C1 segment of cervical spinal cord (tissue), 14 donors: ENCODE results near the gene EML3.
"Not testable (repeated sequence)": the region's sequence is repeated elsewhere in the genome, so short reads cannot be mapped to it uniquely, and the experiment has no call there.

Experiments
- DNase-seq, 14 donors: peaks; one replicate each; lab custom pipeline; 2025; lab: John Stamatoyannopoulos, UW

EML3 gene

DNA sequence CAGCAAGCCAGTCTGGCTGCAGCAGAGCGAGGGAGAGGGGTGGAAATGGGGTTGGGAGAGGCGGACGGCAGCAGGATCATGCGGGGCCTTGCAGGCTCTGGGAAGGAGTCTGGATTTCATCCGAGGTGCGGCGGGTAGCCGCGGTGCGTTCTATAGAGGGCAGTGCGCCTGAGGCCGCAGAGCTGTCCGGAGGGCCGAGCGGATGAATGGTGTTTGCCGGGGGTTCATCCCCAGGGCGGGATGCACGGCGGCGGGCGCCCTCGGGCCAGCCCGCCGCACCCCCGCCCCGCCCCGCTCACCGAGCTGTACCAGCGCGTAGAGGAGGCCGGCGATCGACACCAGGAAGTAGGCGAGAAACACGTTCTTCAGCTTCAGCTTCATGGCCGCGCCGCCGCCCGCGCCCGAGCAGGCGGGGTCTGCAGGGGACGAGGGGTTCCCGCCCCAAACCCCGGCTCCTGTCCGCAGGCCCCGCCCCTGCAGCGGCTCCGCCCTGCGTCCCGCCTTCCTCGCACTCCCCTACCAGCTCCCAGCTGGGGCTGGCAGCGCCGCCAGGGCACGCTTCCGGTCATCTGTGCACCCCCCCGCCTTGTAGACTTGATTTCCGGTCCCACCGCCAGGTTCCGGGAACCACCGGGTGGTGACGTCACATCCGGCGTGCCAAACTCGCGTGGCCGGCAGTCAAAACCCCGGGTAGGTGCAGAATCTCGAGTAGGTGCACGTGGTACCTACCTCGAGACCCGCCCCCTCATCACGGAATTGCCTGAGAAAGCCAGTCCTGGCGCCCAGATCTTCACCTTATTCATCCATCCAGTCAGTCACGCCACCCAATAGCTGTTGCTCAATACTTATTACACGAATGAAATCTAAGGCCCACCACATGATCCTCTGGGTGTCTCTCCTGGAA is 9.2 kb upstream of the EML3 start, which contains the start of gene B3GAT3:
Gene B3GAT3 (minus strand): TSS at position 420 of the 904 bp plus-strand sequence. CDS start 39 bp downstream, at position 381.
- DNase-seq, result peak; percentile 84 to 99 (median 96)

DNA sequence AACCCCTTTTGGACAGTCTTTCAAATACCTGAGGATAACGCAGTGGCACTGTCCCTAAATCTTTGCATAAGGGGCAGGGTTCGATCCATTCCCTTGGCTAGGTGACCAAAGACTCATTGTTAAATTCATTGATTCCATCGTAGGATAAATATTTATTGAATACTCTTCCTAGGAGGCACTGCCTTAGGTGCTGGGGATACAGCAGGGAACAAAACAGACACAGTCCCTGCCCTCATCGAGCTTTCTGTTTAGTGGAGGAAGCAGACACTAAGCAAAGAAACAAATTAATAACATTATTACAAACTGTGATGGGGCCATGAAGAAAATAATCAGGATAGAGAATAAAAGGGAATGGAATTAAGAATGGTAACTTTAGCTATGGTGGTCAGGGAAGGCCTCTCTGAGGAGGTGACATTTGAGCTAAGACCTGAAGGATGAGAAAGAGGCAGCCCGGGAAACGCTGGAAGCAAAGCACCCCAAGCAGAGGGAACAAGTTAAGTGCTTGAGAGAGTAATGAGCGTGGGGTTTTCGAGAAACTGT is 8.5 kb upstream of the EML3 start:
- no peak for DNase-seq

DNA sequence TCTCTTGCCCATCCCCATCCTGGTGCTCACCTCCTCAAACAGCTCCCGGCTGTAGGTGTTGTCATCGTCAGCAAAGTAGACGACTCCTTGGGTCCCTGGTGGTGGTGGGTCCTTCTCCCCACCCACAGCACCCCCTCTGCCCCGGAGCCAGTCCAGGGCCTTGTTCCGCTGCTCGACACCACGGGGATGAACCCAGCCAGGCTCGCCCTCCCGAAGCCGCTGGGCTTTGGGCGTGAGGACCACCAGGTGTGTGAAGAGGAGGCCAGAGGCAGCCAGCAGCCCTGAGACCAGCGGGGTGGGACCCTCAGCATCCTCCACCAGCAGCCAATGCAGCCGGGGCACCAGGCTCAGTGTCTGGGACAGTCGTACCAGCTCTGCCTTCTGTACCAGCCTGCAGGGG is 4.4 kb upstream of the EML3 start:
- DNase-seq, result not testable (repeated sequence)

DNA sequence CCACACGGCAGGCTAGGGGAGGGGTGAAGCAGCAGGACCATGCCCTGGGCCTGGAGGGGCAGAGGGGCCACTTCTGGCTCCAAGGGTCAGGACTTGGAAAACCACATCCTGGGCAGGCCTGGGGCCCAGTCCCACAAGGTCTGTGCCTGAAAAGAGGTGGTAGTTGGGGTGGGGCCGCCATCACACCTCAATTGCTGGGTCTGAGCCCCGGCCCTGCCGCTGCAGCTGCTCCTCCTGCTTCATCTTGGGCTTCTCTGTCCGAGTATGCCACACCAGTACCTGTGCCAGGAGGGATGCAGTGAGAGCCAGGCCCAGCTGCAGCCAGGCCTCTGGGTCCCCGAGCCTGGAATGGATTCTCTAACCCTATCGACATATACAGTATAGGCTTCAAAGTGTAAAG is 2.9 kb upstream of the EML3 start:
- peak in 1 of 14 donors; percentile 36 for DNase-seq

DNA sequence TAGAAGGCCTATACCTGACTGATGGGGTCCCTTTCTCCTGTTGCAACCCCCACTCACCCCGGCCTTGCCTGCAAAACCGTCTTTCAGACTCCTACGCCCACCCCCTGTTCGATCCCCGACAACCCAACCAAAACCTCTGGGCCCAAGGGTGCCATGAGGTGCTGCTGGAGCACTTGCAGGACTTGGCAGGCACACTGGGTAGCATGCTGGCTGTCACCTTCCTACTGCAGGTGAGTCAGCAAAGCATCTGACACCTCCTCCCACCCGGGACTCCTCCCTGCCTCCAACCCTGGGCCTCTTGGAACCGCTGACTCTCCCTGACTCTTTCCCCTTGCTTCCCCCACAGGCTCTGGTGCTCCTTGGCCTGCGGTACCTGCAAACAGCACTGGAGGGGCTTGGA is 1.7 kb upstream of the EML3 start:
- no peak for DNase-seq

DNA sequence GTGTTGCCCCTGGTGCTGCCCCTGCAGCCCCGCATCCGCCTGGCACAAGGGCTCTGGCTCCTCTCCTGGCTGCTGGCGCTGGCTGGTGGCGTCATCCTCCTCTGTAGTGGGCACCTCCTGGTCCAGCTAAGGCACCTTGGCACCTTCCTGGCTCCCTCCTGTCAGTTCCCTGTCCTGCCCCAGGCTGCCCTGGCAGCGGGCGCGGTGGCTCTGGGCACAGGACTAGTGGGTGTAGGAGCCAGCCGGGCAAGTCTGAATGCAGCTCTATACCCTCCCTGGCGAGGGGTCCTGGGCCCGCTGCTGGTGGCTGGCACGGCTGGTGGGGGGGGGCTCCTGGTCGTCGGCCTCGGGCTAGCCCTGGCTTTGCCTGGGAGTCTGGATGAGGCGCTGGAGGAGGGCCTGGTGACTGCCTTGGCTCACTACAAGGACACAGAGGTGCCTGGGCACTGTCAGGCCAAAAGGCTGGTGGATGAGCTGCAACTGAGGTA is 760 bp upstream of the EML3 start:
- peak in 6 of 14 donors; percentile 40 to 78 (median 60) for DNase-seq

DNA sequence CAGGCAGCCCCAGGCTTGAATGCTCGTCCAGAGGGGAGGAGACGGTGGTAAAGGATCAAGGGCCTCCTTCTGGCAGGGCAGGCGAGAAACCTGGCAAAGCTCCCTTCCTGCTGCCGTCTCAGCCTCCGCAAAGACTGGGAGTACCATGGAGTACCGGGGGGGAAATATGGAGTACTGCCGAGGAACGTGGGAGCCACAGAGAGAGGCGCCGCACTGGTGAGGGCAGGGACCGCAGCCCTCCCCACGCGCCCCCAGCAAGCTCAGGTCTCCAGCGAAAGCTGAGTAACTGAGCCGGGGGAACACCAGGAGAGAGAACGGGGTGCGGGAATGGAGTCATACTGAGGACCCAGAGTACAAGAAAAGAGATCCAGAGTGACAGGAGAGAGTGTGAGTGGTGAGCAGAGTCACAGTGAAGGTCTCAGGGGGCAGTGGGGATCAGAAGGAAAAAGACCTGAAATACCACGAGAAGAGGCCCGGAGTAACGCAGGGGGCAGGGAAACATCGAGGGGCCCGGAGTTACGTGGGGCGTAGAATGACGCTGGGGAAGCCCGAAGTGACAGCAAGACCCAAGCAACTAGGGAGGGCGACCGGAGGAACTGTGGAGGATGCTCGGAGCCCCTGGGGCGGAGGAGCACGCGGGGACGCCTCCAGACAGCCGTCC is 740 bp downstream of the EML3 start:
- peak in 6 of 14 donors; percentile 35 to 59 (median 52) for DNase-seq

DNA sequence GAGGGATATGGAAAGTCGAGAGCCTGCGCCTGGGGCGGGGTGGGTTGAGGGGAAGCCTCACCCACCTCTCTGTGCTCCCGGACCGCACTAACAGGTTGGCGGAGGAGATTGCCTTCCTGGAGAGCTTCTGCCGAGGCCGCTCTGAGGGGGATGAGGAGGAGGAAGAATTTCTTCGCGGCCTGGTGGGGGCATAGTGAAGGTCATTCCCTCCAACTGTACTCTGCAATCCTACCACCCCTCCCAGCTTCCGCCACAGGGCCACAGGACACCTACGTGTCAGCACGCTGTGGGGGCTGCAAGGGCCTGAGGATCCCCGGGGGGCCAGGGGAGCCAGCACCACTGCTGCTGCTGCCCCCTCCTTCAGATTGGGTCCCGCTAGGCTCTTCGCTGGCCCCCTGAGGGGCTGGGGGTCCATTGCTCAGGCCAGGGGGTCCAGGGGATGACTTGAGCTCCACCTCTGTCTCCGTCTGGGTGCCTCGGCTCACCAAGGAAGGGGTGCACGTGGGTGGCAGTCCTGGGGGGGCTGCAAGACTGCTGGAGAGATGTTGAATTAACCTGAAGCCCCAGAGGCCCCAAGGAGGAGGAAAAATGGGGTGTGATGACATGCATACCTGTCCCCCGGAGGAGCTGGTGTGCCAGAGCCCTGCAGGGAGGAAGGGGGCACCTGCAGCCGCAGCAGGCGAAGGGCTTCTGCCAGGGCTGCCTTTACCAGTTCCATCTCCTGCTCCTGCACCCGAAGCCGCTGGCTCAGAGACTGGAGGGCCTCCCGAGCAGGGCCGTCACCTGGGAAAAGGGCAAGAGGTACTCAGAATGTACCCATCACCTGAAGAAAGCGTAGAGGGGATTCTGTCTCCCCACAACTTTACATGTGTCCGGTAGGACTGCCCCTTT is 1.5 kb downstream of the EML3 start:
- DNase-seq, result peak in 1 of 14 donors; percentile 41

DNA sequence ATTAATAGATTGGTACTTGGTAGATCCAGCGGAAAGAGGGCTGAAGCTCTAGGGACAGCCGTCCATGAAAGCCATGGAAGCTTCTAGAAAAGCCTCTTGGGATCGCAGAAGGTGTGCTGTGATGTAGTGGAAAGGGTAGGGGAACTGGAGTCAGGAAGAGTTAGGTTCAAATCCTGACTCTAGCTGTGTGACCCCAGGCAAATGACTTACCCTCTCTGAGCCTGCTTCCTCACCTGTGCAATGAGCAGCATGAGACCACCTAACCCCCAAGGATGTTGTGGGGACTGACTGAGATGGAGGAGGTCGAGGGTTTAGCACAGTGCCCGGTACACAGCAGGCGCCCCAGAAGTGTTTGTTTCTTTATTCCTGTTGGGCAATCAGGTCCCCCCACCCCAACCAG is 2.2 kb downstream of the EML3 start:
- DNase-seq, result no peak

DNA sequence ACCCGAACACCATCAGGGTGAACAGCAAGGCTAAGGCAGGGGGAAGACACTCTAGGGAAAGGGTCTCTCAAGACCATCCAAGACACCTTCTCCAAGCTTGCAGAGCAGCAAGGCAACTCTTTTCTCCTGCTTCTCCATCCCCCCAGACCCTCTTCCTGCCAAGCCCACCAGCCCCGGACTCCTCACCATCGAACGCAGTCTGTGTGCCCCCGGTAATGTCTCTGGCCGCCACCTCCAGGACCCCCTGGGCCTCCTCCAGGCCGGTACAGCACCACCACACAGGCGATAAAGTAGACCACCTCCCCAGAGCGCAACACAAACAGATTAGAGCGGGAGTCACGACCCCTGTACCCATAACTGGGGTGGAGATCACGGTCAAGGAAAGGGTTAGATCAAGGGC is 3.8 kb downstream of the EML3 start:
- DNase-seq, result no peak

DNA sequence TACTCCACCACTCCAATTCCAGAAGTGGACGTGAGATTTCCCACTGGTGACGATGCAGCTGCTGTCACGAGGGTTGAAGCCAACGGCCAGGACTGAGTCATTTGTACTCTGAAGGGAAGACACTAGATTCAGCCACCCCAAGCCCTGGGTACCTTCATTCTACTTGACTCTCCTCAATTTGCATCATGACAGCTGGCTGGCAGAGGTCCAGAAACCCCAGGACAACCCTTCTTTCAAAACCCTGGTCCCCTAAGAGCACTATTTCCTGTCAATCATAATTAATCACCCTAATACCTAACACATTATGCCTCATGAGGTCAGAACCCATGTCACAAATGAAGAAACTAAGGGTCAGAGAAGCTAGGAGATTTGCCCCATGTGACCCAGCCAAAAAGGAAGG is 4.9 kb downstream of the EML3 start:
- DNase-seq, result no peak

DNA sequence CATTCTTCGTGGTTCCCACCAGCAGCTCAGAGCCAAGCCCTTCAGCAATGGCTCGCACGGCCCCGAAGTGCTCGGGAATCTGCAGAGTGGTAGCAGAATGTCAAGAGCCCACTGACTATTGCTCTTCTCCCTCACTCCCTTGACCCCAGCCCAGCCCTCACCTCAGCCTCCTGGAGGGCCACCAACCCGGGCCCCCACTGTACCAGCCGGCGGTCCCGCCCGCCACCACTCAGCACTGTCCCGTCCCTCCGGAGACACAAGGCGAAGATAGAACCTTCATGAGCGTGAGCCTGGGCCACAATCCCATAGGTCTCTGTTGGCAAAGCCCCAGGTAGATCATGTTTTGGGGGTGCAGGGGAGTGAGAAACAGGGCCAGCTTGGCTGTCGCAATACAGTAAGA is 6.7 kb downstream of the EML3 start:
- no peak for DNase-seq

DNA sequence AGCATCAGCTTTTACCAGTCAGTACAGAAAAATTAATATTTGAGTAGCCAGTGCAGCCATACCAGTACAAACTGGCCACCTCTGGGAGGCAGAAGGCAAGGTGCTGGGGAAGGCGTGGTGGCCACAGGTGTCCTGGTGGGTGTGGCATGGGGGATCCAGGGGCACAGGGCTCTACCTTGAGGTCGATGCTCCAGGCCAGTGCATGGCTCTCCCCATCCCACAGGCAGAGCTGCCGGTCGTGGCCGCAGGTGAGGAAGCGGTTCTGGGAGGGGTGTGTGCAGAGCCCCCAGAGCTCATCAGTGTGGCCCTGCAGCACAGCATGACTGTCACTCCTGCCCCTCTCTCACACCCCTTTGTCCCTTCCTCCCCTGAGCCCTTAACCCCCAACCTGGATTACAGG is 7.1 kb downstream of the EML3 start:
- no peak for DNase-seq

DNA sequence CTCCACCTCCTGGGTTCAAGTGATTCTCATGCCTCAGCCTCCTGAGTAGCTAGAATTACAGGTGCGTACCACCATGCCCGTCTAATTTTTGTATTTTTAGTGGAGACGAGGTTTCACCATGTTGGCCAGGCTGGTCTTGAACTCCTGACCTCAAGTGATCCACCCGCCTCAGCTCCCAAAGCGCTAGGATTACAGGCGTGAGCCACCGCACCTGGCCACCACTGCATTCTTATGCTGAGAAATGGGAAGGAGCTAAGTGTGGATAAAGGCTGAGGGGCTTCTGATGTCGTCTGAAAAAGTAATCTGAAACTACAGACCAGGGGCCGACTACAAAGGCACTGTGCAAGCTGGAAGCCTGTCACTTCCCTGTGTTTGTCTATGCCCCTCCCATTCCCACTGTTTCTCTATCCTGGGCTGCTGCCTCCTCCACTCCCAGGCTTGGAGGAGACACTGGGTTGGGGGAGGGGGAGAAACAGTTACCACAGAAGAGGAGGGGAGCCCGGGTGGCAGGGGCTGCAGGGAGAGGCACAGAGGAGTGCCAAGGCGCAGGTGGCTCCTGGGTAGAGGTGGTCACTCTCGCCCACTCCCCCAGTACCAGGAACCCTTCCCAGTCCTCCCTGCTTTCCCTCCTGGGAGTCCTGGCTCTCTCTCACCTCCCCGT is 8.0 kb downstream of the EML3 start:
- peak in 1 of 14 donors; percentile 21 for DNase-seq

DNA sequence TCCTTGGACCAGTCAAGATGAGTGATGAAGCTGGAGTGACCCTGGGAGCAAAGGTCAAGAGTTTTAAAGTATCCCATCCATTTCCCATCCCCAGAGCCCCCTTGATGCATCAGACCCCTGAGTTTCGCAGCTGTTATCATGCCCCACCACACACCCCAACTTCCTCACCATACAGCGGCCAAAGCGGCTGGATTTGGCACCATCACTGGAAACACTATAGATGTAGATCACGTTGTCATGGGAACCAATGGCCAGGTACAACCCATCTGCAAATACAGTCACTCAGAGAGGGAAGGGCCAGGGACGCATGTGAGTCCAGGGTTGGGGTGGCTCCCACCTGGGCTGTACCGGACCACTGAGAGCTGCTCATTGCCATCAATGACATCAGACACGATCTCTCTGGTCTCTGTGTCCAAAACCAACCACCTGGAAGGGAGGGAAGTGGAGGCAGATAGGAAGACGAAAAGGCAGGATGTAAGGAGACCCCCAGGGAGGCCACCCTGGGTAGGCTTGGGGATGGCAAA is 8.7 kb downstream of the EML3 start:
- no peak for DNase-seq

DNA sequence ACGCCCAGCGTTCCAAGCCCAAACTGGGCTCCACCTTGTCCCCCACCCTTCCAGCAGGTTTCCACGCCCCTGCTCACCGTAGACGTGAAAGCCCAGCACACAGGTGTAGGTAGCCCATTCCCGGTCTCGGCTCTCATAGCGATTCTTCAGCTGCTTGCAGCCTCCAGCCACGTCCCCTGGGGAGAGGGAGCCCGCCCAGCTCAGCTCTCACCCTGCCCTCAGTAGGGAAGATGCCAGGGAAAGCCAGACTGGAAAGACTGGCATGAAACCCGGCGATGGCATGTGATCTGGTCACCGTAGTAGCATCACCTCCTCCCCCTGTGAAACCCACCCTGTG is 9.5 kb downstream of the EML3 start:
- no peak for DNase-seq

DNA sequence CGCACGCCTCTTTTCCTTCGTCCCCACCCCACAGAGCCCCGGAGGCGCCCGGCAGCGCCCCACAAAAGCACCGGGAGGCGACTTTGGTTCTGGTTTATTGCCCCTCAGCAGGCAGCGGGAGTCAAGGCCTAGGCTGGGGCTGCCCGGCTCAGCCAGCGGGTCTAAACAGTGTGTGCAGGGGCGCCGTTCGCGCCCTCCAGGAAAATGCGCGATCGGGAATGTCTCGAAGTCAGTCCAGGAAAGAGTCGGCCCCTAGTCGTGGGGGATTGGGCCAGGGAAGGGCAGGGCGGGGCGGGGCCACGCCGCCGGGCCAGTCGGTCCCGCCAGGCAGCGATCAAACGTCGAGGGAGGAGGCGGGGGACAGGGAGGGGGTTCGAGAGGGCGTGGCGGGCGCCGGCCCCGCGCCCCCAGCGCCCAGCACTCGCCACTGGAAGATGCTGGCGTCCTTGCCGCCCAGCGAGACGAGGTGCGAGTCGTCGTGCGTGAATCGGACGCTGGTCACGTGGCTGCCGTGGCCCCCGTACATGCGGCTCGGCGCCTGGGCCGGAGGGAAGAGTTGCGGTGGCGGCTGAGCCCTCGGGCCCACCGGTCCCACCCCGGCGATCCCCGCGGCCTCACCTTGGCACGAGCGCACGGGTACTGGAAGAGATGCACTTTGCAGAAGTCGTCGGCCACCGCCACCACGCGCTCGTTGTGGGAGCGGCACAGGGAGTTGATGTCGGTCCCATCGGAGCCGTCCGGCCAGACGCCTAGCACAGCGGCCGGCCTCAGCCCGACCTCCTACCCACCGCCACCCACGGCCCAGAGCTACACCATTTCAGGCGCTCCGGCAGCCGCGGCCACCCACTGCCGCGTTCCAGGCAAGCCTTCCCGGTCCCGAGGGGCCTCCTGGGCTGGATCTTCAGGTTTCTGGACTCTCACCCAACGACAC is 10.2 kb downstream of the EML3 start:
- peak in 13 of 14 donors; percentile 58 to 91 (median 82) for DNase-seq

DNA sequence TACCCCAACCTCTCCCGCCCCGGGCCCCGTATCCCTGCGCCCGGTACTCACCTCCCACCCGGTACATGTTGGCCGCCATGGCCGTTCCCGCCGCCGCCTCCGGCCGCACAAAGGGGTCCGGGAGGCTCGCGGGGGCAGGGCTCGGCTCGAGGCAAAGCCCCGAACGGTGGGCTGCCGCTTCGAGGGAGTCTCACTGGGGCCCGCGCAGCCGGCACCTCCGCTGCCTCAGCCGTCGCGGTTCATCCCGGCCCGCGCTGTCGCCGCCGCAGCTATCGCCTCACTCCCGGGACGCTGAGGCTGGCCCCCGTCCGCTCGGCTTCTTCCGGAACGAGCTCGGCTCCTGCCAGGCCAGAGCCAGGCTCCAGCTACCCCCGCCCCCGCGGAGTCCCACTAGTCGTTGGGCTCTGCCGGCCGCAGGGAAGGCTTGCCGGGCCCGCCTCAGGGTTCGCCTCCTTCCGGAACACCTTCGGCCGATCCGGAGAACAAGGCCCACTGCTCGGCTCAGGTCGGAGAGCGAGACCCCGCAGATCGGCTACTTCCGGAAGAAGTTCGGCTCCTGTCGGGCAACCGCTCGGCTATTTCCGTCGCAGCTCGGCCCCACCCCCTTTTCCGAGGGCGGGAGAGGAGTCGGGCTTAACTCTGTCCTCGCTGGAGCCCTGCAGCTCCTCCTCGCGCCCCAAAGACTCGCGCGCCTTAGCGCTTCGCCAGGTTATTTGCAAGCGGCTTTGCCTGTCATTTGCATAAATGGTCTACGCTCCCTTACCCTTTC is 11.0 kb downstream of the EML3 start, which contains the start of gene MTA2:
Gene MTA2 (minus strand): TSS at position 494 of the 769 bp plus-strand sequence. CDS start 415 bp downstream, at position 79.
- peak; percentile 85 to 98 (median 98) for DNase-seq

DNA sequence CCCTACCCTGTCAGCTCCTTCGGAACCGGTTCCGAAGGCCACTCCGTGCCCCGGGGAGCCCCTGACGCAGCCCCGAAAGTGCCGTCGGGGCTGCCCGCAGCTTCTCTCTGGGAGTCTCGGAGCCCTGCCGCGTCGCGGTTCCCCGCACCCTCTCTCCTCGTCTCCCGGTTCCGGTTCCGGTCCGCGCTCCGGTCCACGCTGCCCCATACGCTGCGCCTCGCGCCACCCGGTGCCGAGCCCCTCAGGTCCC is 11.5 kb downstream of the EML3 start:
- peak in 2 of 14 donors; percentile 55 to 76 for DNase-seq
